LNCAP (cell line): ENCODE data around the gene KRTAP10-7.
"Not testable (repeated sequence)": the region's sequence is repeated elsewhere in the genome, so short reads cannot be mapped to it uniquely, and the experiment has no call there.

Experiments used
- CTCF ChIP-seq: fragments of 450-650 bp; IDR thresholded peaks from 2 replicates; pipeline ENCODE4 v1.5.1; 2017; ENCODE audit warnings: mild to moderate bottlenecking

KRTAP10-7 gene

DNA sequence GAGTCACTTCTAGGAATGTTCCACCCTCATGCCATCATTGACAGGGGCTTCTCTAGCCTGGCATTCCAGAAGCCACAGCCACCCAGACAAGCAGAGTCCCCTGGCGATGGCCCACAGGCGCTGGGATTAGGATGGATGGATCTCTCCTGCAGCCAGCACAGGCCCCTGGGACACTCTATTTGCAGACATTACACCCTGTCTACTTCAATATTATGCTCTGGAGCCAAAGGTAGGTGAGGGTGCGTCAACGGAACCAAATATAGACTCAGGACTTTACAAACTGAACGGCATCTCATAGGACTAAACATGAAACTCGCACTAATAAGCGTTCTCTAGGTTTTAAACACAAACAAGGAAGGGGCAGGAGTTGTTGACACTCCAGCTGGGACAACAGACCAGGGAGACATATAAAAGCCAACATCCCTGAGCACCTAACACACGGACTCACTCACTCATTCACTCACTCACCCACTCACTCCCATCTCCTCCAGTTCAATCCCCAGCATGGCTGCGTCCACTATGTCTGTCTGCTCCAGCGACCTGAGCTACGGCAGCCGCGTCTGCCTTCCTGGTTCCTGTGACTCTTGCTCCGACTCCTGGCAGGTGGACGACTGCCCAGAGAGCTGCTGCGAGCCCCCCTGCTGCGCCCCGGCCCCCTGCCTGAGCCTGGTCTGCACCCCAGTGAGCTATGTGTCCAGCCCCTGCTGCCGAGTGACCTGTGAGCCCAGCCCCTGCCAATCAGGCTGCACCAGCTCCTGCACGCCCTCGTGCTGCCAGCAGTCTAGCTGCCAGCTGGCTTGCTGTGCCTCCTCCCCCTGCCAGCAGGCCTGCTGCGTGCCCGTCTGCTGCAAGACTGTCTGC, at the start of gene KRTAP10-7:
TSS of gene KRTAP10-7 (plus strand) at position 480 of the 861 bp plus-strand sequence. CDS start at position 505, 25 bp downstream.
- not testable (repeated sequence) for TF ChIP-seq CTCF

DNA sequence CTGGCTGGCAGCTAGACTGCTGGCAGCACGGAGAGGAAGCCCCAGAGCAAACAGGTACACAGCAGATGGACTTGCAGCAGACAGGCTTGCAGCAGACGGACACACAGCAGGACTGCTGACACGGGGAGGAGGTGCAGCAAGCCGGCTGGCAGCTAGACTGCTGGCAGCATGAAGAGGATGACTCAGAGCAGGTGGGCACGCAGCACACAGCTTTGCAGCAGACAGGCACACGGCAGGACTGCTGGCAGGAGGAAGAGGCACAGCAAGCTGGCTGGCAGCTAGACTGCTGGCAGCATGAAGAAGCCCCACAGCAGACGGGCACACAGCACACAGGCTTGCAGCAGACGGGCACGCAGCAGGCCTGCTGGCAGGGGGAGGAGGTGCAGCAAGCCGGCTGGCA, 49.6 kb upstream of the KRTAP10-7 start:
- no peak for TF ChIP-seq CTCF

DNA sequence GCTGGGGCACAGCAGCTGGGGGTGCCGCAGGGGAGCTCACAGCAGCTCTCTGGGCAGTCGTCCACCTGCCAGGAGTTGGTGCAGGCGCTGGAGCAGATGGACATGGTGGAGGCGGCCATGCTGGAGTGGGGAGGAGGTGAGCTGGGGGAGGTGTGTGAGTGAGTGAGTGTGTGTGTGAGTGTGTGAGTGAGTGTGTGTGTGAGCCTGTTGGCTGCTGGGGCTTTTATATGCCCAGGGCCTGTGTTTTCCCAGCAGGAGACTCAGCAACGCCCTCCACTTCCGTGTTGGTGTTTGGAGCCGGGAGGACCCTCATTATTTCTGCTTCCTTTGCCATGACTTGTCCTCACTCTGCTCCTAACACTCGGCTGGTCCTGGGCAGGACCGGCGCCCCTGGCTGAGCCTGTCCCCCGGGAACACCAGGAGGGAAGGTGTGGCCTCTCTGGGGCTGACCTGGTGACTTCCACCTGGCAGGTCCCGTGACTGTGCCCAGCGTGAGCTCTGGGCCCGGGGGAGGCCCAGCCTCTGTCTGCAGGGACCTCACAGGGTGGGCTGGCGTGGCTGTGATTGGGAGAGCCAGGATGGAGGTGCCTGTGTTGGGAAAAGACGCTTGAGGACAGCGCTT, 48.9 kb upstream of the KRTAP10-7 start, which contains the start of gene KRTAP10-2:
TSS of gene KRTAP10-2 (minus strand) at position 166 of the 622 bp plus-strand sequence. CDS start at position 119, 47 bp downstream.
- no peak for TF ChIP-seq CTCF

DNA sequence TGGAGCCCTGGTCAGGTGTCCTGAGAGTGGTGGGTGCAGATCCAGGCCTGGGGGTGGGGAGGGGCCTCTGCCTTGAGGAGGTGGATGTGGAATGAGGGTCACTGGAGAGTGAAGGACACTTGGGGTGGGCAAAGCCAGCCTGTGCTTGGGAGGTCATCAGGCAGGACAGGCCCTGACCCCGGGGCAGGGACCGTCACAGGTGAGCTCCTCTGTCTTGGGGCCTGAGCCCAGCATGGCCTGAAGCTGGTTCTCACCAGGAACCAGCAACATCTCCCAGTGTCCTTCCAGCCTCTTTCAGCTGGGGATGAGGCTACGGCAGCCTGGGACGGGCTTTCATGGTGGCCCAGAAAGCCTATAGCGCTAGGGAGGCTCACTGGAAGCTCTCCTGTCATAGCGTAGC, 48.3 kb upstream of the KRTAP10-7 start:
- TF ChIP-seq CTCF, result no peak

DNA sequence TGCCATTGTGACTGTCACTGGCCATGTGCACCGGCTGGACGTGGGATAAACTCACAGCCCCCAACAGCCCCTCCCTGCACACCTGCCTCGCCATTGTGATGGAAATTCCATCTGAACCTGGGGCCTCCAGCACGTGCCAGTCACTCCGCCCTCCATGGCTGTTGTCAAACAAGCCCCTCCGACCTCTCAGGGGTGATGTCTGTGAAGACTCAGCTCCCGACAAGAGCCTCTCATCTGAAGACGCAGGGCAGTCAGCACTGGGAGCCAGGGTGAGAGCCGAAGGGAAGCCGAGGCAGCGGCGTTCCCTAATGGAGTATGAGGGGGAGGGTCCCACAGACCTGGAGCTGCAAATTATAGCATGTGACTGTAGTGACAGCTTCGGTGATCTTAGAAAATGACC, 47.7 kb upstream of the KRTAP10-7 start:
- no peak for TF ChIP-seq CTCF

- no peak for TF ChIP-seq CTCF
These were observed 45.1 kb upstream of the KRTAP10-7 start for GRCh38 chr21:44555200-44555875.

GRCh38 chr21:44556879-44557278, 43.5 kb upstream of the KRTAP10-7 start:
- TF ChIP-seq CTCF, result no peak
